HepG2 (cell line): Measurements from ENCODE around the gene CCDC181. TPM values are rescaled to one million over a fixed set of nuclear protein-coding genes. Genes with fewer than 3 reads are reported as not detected.

Experiments
- HMGA1 ChIP-seq: sonication (generic); formaldehyde crosslinking; conservative IDR thresholded peaks from 2 replicates; pipeline ENCODE4 v1.4.0; 2020; ENCODE audit warnings: missing genetic modification reagents
- KMT2A ChIP-seq: sonication (generic); formaldehyde crosslinking; IDR thresholded peaks from 2 replicates; pipeline ENCODE4 v1.4.0; 2020; ENCODE audit warnings: missing genetic modification reagents
- MAF1 ChIP-seq: sonication (generic); formaldehyde crosslinking; IDR thresholded peaks from 2 replicates; pipeline ENCODE4 v1.5.0; 2020; ENCODE audit warnings: missing genetic modification reagents, borderline replicate concordance
- MED1 ChIP-seq: sonication (generic); formaldehyde crosslinking; IDR thresholded peaks from 2 replicates; pipeline ENCODE4 v1.4.0; 2020; ENCODE audit warnings: missing genetic modification reagents
- NAIF1 ChIP-seq: sonication (generic); formaldehyde crosslinking; IDR thresholded peaks from 2 replicates; pipeline ENCODE4 v1.5.0; 2020; ENCODE audit warnings: mild to moderate bottlenecking, missing genetic modification reagents, borderline replicate concordance
- NCOA1 ChIP-seq: sonication (generic); formaldehyde crosslinking; IDR thresholded peaks from 2 replicates; pipeline ENCODE4 v1.9.0; 2021; ENCODE audit warnings: missing genetic modification reagents
- NFATC3 ChIP-seq: sonication (generic); formaldehyde crosslinking; IDR thresholded peaks from 2 replicates; pipeline ENCODE4 v1.5.1; 2020; ENCODE audit warnings: mild to moderate bottlenecking, missing genetic modification reagents
- RAD51 ChIP-seq: fragments of 450-650 bp; IDR thresholded peaks from 2 replicates; pipeline ENCODE4 v1.6.1; 2016; ENCODE audit warnings: borderline replicate concordance
- SP2 ChIP-seq: sonication (generic); formaldehyde crosslinking; IDR thresholded peaks from 2 replicates; pipeline ENCODE4 v1.5.1; 2020; ENCODE audit warnings: mild to moderate bottlenecking, missing genetic modification reagents
- STAG1 ChIP-seq: sonication (generic); formaldehyde crosslinking; IDR thresholded peaks from 2 replicates; pipeline ENCODE4 v1.4.0; 2020; ENCODE audit warnings: missing genetic modification reagents
- THYN1 ChIP-seq: sonication (generic); formaldehyde crosslinking; IDR thresholded peaks from 2 replicates; pipeline ENCODE4 v1.8.1; 2023; ENCODE audit warnings: low read depth, mild to moderate bottlenecking, moderate library complexity, missing genetic modification reagents, borderline replicate concordance
- ZMAT3 ChIP-seq: sonication (generic); formaldehyde crosslinking; conservative IDR thresholded peaks from 2 replicates; pipeline ENCODE4 v1.7.0; 2021; ENCODE audit warnings: missing genetic modification reagents
- ZNF251 ChIP-seq: sonication (generic); formaldehyde crosslinking; IDR thresholded peaks from 2 replicates; pipeline ENCODE4 v1.9.0; 2021; ENCODE audit warnings: mild to moderate bottlenecking, missing genetic modification reagents
- ZNF292 ChIP-seq: sonication (generic); formaldehyde crosslinking; IDR thresholded peaks from 2 replicates; pipeline ENCODE4 v1.8.1; 2022; ENCODE audit warnings: mild to moderate bottlenecking, low read depth, missing genetic modification reagents, borderline replicate concordance
- ZNF30 ChIP-seq: sonication (generic); formaldehyde crosslinking; IDR thresholded peaks from 2 replicates; pipeline ENCODE4 v1.5.0; 2020; ENCODE audit warnings: mild to moderate bottlenecking, missing genetic modification reagents
- ZNF615 ChIP-seq: sonication (generic); formaldehyde crosslinking; IDR thresholded peaks from 2 replicates; pipeline ENCODE4 v1.5.0; 2020; ENCODE audit warnings: mild to moderate bottlenecking, missing genetic modification reagents, borderline replicate concordance
- ZNF891 ChIP-seq: sonication (generic); formaldehyde crosslinking; IDR thresholded peaks from 2 replicates; pipeline ENCODE4 v1.5.0; 2020; ENCODE audit warnings: mild to moderate bottlenecking, missing genetic modification reagents
- polyA plus RNA-seq, 8 experiments: library from polyadenylated mRNA; depleted of rRNA in 3 of 8; stranded (reverse) in 7 of 8; unstranded in 1 of 8; fragments of >200 nt; fragmentation: Illumina TruSeq in 4 of 8; extraction: Trizol in 4 of 8; gene quantifications; 2 replicates each; pipeline versions ENCODE4 v1.2.1 to v1.2.3, GENCODE V29; 2011 to 2016; ENCODE audit warnings: low read depth in 4 of 8, missing spikeins in 1 of 8, mixed read lengths in 1 of 8; ENCODE audit not compliant: insufficient read depth in 1 of 8
- total RNA-seq, 5 experiments: library from RNA; depleted of rRNA; stranded (reverse); fragments of >200 nt; fragmentation: Illumina TruSeq; extraction: Trizol; gene quantifications; 2 replicates each; pipeline ENCODE4 v1.2.3, GENCODE V29; 2016; ENCODE audit warnings: low read depth in 1 of 5
- TF ChIP-seq, protein P1 (sequence below): IDR thresholded peaks from 2 replicates; pipeline ENCODE4 v1.6.1; 2016; ENCODE audit warnings: missing genetic modification reagents, missing compliant biosample characterization
- TF ChIP-seq, protein P2 (sequence below): sonication (generic); formaldehyde crosslinking; IDR thresholded peaks from 2 replicates; pipeline ENCODE4 v1.8.1; 2023; ENCODE audit warnings: missing genetic modification reagents, mild to moderate bottlenecking, borderline replicate concordance
- TF ChIP-seq, protein P3 (sequence below): IDR thresholded peaks from 2 replicates; pipeline ENCODE4 v1.6.1; 2018; ENCODE audit warnings: missing genetic modification reagents
- TF ChIP-seq, protein P4 (sequence below): sonication (generic); formaldehyde crosslinking; IDR thresholded peaks from 2 replicates; pipeline ENCODE4 v1.9.0; 2021; ENCODE audit warnings: missing genetic modification reagents, borderline replicate concordance
- TF ChIP-seq, protein P5 (sequence below): sonication (generic); formaldehyde crosslinking; IDR thresholded peaks from 2 replicates; pipeline ENCODE4 v1.5.0; 2020; ENCODE audit warnings: mild to moderate bottlenecking, missing genetic modification reagents, borderline replicate concordance

Gene CCDC181
- total and polyA plus RNA-seq, 2 of the 13 experiments (the other 11 are each of a cell fraction or from before 2014, with no cell fraction given) = 0.07 TPM; not detected in 1

DNA sequence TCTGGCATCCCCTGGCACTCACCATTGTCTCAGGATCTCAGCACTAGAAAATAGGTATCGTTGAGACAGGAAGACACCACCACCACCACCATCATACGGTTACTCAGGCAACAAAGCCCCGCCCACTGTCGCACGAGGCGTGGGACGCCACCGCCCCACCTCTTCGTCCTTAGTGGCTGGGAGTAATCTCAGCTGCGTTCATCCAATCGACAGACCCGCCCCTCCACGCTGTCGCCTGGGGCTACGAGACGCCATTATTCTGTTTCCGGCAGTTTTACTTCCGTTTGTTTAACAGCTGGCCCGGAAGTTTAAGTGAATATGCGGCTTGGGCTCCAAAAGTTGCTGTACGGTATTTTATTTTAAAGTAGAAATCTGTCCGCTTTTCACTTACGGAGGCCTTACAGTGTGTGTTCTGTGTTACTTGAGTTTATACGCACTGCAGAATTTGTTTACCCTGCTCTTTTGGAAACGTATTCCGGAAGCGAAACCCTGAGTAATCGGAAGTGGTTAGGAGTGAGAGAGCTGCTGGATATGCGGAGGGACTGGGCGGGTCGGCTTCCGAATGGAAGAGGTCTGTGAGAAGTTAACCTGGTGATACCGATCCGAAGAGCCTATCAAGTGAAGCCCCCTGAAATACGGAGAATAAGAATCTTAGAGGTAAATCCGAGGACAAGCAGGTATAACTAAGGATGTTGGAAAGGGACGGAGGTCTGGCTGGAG lies 59.4 kb downstream of the CCDC181 start, which contains the start of the genes BLZF1 and NME7 (continued):
- TF ChIP-seq ZNF251 = no peak
- TF ChIP-seq KMT2A (CRISPR knock-in tag) = peak; percentile 90; the same call in 1 of the 2 replicates
- no peak for TF ChIP-seq ZNF292
- TF ChIP-seq ZNF615 = no peak
- TF ChIP-seq NAIF1 (CRISPR knock-in tag) = no peak
- no peak for TF ChIP-seq ZNF30 (CRISPR knock-in tag)
- TF ChIP-seq ZNF891 (CRISPR knock-in tag) = no peak
- TF ChIP-seq MAF1 = no peak
- TF ChIP-seq MED1 (CRISPR knock-in tag) = no peak
- no peak for TF ChIP-seq NFATC3
- peak; percentile 66 for TF ChIP-seq SP2 (CRISPR knock-in tag)
- TF ChIP-seq, protein P1, sequence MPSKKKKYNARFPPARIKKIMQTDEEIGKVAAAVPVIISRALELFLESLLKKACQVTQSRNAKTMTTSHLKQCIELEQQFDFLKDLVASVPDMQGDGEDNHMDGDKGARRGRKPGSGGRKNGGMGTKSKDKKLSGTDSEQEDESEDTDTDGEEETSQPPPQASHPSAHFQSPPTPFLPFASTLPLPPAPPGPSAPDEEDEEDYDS (CRISPR knock-in tag) = no peak
- TF ChIP-seq ZMAT3 (CRISPR knock-in tag) = no peak
- TF ChIP-seq STAG1 = 0 out of 2 replicates have a peak, but pooled peaks have one; percentile 7
- TF ChIP-seq HMGA1 = no peak
- TF ChIP-seq, protein P2, sequence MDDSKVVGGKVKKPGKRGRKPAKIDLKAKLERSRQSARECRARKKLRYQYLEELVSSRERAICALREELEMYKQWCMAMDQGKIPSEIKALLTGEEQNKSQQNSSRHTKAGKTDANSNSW = no peak
- TF ChIP-seq NCOA1 = no peak
- TF ChIP-seq, protein P3, sequence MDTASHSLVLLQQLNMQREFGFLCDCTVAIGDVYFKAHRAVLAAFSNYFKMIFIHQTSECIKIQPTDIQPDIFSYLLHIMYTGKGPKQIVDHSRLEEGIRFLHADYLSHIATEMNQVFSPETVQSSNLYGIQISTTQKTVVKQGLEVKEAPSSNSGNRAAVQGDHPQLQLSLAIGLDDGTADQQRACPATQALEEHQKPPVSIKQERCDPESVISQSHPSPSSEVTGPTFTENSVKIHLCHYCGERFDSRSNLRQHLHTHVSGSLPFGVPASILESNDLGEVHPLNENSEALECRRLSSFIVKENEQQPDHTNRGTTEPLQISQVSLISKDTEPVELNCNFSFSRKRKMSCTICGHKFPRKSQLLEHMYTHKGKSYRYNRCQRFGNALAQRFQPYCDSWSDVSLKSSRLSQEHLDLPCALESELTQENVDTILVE (CRISPR knock-in tag) = peak; percentile 45; the same call in 1 of the 2 replicates
- no peak for TF ChIP-seq RAD51
- TF ChIP-seq THYN1 (CRISPR knock-in tag) = no peak
- TF ChIP-seq, protein P4, sequence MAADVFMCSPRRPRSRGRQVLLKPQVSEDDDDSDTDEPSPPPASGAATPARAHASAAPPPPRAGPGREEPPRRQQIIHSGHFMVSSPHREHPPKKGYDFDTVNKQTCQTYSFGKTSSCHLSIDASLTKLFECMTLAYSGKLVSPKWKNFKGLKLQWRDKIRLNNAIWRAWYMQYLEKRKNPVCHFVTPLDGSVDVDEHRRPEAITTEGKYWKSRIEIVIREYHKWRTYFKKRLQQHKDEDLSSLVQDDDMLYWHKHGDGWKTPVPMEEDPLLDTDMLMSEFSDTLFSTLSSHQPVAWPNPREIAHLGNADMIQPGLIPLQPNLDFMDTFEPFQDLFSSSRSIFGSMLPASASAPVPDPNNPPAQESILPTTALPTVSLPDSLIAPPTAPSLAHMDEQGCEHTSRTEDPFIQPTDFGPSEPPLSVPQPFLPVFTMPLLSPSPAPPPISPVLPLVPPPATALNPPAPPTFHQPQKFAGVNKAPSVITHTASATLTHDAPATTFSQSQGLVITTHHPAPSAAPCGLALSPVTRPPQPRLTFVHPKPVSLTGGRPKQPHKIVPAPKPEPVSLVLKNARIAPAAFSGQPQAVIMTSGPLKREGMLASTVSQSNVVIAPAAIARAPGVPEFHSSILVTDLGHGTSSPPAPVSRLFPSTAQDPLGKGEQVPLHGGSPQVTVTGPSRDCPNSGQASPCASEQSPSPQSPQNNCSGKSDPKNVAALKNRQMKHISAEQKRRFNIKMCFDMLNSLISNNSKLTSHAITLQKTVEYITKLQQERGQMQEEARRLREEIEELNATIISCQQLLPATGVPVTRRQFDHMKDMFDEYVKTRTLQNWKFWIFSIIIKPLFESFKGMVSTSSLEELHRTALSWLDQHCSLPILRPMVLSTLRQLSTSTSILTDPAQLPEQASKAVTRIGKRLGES = no peak
- TF ChIP-seq, protein P5, sequence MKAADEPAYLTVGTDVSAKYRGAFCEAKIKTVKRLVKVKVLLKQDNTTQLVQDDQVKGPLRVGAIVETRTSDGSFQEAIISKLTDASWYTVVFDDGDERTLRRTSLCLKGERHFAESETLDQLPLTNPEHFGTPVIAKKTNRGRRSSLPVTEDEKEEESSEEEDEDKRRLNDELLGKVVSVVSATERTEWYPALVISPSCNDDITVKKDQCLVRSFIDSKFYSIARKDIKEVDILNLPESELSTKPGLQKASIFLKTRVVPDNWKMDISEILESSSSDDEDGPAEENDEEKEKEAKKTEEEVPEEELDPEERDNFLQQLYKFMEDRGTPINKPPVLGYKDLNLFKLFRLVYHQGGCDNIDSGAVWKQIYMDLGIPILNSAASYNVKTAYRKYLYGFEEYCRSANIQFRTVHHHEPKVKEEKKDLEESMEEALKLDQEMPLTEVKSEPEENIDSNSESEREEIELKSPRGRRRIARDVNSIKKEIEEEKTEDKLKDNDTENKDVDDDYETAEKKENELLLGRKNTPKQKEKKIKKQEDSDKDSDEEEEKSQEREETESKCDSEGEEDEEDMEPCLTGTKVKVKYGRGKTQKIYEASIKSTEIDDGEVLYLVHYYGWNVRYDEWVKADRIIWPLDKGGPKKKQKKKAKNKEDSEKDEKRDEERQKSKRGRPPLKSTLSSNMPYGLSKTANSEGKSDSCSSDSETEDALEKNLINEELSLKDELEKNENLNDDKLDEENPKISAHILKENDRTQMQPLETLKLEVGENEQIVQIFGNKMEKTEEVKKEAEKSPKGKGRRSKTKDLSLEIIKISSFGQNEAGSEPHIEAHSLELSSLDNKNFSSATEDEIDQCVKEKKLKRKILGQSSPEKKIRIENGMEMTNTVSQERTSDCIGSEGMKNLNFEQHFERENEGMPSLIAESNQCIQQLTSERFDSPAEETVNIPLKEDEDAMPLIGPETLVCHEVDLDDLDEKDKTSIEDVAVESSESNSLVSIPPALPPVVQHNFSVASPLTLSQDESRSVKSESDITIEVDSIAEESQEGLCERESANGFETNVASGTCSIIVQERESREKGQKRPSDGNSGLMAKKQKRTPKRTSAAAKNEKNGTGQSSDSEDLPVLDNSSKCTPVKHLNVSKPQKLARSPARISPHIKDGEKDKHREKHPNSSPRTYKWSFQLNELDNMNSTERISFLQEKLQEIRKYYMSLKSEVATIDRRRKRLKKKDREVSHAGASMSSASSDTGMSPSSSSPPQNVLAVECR (CRISPR knock-in tag) = peak; percentile 94; the same call in 1 of the 2 replicates
